HUES64 (cell line): ENCODE data around the gene SLC44A1.
A peak's percentile ranks its signal among the peaks of the same experiment; 100 is the strongest.

Experiments used
- H3K27ac ChIP-seq: 2 replicates; pipeline ENCODE4 v1.7.0; 2013; ENCODE audit warnings: low read depth, low read length, inconsistent platforms
- H3K27me3 ChIP-seq: 2 replicates; pipeline ENCODE4 v1.6.1; 2013; ENCODE audit warnings: mild to moderate bottlenecking, low read length; ENCODE audit not compliant: insufficient read depth
- H3K36me3 ChIP-seq: 2 replicates; pipeline ENCODE4 v1.6.1; 2013; ENCODE audit warnings: mild to moderate bottlenecking, low read length; ENCODE audit not compliant: insufficient read depth
- H3K4me1 ChIP-seq: 2 replicates; pipeline ENCODE4 v1.6.1; 2013; ENCODE audit warnings: mild to moderate bottlenecking, low read length, moderate library complexity; ENCODE audit not compliant: insufficient read depth
- H3K4me3 ChIP-seq: 2 replicates; pipeline ENCODE4 v1.5.1; 2013; ENCODE audit warnings: mild to moderate bottlenecking, low read length, moderate library complexity
- H3K9ac ChIP-seq: 2 replicates; pipeline ENCODE4 v1.6.1; 2013; ENCODE audit warnings: mild to moderate bottlenecking, low read depth, low read length
- H3K9me3 ChIP-seq: 2 replicates; pipeline ENCODE4 v1.6.1; 2013; ENCODE audit warnings: low read depth, low read length; ENCODE audit not compliant: insufficient read depth
- WGBS: fragments of 150-250, 120-280 bp; methylation state at CpG from one replicate; pipeline ENCODE4 v1.1.7; 2013; ENCODE audit warnings: missing lambda C conversion rate; 5-methylcytosine and 5-hydroxymethylcytosine counted together

SLC44A1 gene

DNA sequence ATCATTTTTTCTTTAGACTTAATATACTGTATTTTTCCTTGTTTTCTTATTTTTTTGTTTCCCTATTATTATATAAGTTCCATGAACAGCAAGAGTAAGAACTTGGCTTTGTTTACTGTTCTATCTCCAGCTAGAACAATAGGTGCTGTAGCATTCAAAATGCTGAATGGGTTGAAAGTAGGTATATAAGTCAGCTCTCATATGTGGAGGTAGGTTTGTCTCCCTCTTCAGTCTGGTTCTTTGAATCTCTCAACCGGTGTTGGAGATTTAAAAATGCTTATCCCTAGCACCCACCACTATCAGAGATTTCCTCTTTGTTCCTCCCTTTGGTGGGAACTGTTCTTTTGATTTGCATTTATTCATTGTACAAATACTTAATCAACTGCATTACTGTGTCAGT lies 115.9 kb downstream of the SLC44A1 start:
- Histone ChIP-seq H3K9ac (no peak overlapping the region), H3K27ac (no peak overlapping the region), H3K4me1 (no peaks in the 10 kb centered on the region), H3K27me3 (no peaks in the 10 kb centered on the region), H3K36me3 (peaks cover 58% of the 10 kb centered on the region), H3K4me3 (no peak overlapping the region), H3K9me3 (no peaks in the 10 kb centered on the region)
- WGBS, result no CpG with 5 or more reads among the region's 1 CpG

DNA sequence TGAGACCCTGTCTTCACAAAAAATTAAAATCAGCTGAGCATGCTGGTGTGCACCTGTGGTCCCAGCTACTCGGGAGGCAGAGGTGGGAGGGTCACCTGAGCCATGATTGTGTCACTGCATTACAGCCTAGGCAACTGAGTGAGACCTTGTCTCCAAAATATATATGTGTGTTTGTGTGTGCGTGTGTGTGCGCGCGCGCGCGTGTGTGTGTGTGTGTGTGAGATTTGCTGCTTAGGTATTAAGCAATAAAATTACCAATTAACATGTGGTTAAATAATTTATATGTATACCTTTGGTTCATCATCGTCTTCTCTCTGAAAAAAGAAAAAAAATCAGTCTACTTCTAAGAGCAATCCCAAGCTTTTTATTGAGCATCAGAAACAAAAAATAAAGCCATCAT lies 117.4 kb downstream of the SLC44A1 start:
- no peaks in the 10 kb centered on the region for H3K9me3 ChIP-seq
- WGBS, result 97% methylated on average over 5 of the region's 9 CpGs
- H3K27me3 ChIP-seq, result no peaks in the 10 kb centered on the region
- no peak overlapping the region for H3K27ac ChIP-seq
- H3K36me3 ChIP-seq, result peaks cover 63% of the 10 kb centered on the region
- no peaks in the 10 kb centered on the region for H3K4me1 ChIP-seq
- no peak overlapping the region for H3K9ac ChIP-seq
- H3K4me3 ChIP-seq, result no peak overlapping the region

DNA sequence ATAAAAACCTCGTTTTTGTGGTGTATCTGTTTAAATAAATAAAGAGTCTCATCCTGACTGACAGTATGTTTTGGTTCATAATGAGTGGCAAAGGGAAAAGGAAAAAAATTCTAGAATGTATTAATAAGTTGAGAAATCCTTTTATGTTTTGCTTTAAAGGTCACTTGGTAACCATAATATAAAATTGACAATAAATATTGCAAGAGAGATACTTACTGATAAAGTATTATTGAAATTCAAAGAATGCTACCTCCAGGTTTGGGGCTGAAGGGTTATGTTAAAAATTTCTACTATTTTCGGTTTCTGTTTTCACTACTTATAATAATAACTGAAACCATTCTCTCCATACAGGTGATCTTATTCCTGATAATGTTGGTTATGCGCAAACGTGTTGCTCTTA lies 118.0 kb downstream of the SLC44A1 start:
- Histone ChIP-seq H3K9me3 (no peaks in the 10 kb centered on the region), H3K4me1 (no peaks in the 10 kb centered on the region), H3K27ac (no peak overlapping the region), H3K36me3 (peaks cover 69% of the 10 kb centered on the region), H3K27me3 (no peaks in the 10 kb centered on the region), H3K4me3 (no peak overlapping the region), H3K9ac (no peak overlapping the region)
- 98% methylated on average over 3 of the region's 4 CpGs for WGBS

DNA sequence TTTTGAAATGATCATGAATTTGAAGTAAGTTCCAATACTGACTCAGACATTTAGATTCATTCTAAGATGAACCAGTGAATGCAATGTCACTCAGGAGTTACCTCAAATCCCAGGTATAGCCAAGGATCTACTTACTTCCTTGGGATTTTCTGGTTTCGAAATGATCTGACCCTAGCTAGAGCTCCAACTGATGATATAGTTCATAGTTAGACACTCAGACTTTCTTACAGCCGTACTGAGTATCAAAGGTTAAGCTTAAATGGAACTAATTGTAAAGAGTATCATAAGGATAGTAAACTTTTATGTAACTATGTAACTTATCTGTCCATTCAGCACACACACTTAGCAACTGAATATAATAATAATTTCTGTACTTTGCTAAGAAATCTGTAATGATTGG lies 119.4 kb downstream of the SLC44A1 start:
- Histone ChIP-seq H3K9me3 (no peaks in the 10 kb centered on the region), H3K9ac (no peak overlapping the region), H3K4me3 (no peak overlapping the region), H3K27me3 (no peaks in the 10 kb centered on the region), H3K4me1 (no peaks in the 10 kb centered on the region), H3K27ac (no peak overlapping the region), H3K36me3 (peaks cover 77% of the 10 kb centered on the region)
- 100% methylated on average over 2 of the region's 2 CpGs for WGBS

DNA sequence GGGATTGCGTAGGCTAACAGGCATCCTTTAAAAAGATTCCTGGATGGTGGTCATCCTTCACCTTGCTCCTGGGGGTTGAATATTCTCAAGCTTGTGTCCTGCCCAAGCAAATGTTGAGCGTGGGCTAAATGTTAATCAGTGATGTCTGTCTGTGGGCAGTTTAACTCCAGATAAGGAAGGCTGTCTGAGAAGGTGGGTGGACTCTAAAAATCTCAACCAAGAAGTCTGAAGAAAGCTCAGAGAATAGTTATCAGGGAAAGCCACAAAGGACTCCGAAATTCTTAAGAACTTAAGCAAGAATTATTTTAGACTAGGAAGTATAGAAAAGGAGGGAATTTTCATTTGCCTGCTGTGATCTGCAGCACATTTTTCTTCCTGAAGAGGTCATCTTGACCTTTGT lies 125.5 kb downstream of the SLC44A1 start:
- Histone ChIP-seq H3K27me3 (no peaks in the 10 kb centered on the region), H3K36me3 (peaks cover 59% of the 10 kb centered on the region), H3K9ac (no peak overlapping the region), H3K4me1 (no peaks in the 10 kb centered on the region), H3K27ac (no peak overlapping the region), H3K9me3 (no peaks in the 10 kb centered on the region), H3K4me3 (no peak overlapping the region)
- WGBS, result 95% methylated on average over 3 of the region's 3 CpGs

DNA sequence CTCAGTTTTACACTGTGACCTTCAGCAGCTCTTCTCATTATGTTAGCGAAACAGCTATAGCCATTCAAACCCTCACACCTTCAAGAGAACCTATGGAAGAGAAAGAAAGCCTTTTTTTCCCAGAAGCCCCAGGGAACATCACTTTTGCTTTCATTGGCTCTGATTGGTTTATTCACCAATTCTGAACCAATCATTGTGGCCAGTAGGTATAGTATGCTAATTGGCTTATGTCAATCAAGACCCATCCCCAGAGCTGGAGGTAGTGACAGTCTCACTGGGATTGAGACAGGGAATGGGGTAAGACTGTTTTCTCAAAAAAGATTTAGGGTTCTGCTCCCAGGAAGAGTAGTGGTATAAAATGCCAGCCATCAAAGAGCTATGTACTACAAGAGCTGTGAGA lies 129.3 kb downstream of the SLC44A1 start:
- H3K27me3 ChIP-seq, result no peaks in the 10 kb centered on the region
- no peak overlapping the region for H3K9ac ChIP-seq
- no peaks in the 10 kb centered on the region for H3K4me1 ChIP-seq
- no peak overlapping the region for H3K27ac ChIP-seq
- H3K9me3 ChIP-seq, result no peaks in the 10 kb centered on the region
- WGBS, result 78% methylated on average over 1 of the region's 1 CpG
- H3K4me3 ChIP-seq, result no peak overlapping the region
- H3K36me3 ChIP-seq, result peaks cover 47% of the 10 kb centered on the region

DNA sequence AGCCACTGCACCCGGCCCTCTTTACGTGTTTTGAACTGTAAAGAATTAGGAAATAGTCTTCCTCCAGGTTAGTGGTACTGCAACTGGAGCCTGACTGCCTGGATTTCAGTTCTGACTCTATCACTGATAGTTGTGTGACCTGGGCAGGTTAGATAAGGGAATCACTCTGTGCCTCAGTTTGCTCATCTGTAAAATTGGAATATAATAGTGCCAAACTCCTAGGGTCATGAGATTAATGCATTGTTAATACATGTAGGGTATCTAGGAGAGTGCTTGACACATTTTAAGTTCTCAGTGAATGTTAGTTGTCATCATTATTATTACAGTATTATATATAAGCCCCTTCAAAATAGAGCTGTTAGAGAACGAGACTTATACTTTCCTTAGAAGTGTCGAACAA lies 130.9 kb downstream of the SLC44A1 start:
- peaks cover 46% of the 10 kb centered on the region for H3K36me3 ChIP-seq
- no peaks in the 10 kb centered on the region for H3K4me1 ChIP-seq
- 95% methylated on average over 2 of the region's 4 CpGs for WGBS
- H3K4me3 ChIP-seq, result no peak overlapping the region
- H3K27ac ChIP-seq, result no peak overlapping the region
- H3K9ac ChIP-seq, result no peak overlapping the region
- H3K27me3 ChIP-seq, result no peaks in the 10 kb centered on the region
- H3K9me3 ChIP-seq, result no peaks in the 10 kb centered on the region

DNA sequence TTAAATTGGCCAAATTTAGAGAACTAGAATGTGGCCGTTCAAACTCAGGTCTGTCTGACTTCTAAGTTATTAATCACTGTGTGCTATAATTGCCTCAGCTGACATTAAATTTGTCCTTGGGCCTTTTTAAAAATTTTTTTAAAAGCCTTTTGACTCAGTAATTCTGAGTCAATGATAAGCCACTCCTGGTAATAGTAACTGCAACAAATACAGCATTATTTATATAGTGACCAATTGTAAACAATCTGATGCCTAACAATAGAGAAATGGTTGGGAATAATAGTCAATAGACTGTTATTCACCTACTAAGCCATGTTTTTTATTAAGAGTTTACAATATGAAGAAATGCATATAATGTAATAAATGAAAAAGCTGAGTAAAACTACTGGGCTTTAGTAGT lies 132.4 kb downstream of the SLC44A1 start:
- Histone ChIP-seq H3K9ac (no peak overlapping the region), H3K27ac (no peak overlapping the region), H3K27me3 (no peaks in the 10 kb centered on the region), H3K9me3 (no peaks in the 10 kb centered on the region), H3K4me1 (no peaks in the 10 kb centered on the region), H3K36me3 (peaks cover 40% of the 10 kb centered on the region), H3K4me3 (no peak overlapping the region)
- WGBS, result 100% methylated on average over 1 of the region's 1 CpG

DNA sequence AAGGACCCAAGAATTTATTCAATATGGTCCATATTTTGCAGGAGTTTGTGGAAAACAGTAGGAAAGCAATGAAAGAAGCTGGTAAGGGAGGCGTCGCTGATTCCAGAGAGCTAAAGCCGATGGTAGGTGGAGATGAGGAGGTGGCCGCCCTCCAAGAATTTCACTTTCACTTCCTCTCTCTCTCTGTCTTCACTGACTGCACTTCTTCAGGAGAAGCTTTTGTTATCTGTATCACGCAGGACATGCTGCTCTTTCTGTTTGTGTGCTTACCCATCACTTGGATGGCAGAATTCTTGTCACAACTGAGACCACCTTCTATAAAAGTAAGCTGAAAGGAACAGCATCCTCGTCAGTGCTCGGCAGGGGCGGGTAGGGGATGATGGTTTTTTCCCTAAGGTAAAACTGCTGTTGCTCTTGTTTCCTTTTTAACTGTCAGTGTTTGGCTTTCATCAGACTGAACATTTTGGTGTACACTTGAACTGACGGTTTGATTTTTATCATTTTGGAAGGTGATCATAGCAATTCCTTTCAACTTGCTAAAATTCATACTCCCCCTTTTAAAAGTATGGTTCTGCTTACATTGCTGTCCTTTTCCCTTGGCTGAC lies 141.0 kb downstream of the SLC44A1 start:
- peaks cover 17% of the 10 kb centered on the region for H3K4me1 ChIP-seq
- H3K9ac ChIP-seq, result no peak overlapping the region
- WGBS, result 88% methylated on average over 9 of the region's 9 CpGs
- no peak overlapping the region for H3K4me3 ChIP-seq
- no peak overlapping the region for H3K27ac ChIP-seq
- no peaks in the 10 kb centered on the region for H3K9me3 ChIP-seq
- no peaks in the 10 kb centered on the region for H3K27me3 ChIP-seq
- peaks cover 29% of the 10 kb centered on the region for H3K36me3 ChIP-seq

DNA sequence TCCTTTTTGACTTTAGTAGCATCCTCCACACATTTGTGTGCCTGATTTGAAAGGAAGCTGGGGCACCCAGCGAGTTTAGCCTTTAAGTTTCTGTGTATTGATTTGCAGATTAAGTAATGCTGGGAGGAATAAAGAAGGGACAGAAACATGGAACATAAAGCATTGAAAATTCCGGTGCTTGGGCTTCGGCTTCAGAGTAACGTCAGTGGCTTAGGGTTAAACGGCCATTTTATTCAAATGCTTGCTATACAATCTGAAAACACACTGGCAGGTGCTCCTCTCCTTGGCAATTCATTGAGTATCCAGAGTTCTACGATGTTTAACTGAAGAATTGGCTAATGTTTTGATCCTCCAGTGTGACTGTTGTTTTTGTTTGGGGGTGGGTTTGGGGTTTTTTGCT lies 145.3 kb downstream of the SLC44A1 start:
- Histone ChIP-seq H3K36me3 (peaks cover 17% of the 10 kb centered on the region), H3K4me1 (peaks cover 42% of the 10 kb centered on the region), H3K9me3 (no peaks in the 10 kb centered on the region), H3K4me3 (no peak overlapping the region), H3K27me3 (no peaks in the 10 kb centered on the region), H3K27ac (peak overlapping the region; percentile 77), H3K9ac (no peak overlapping the region)
- WGBS, result 41% methylated on average over 6 of the region's 6 CpGs

DNA sequence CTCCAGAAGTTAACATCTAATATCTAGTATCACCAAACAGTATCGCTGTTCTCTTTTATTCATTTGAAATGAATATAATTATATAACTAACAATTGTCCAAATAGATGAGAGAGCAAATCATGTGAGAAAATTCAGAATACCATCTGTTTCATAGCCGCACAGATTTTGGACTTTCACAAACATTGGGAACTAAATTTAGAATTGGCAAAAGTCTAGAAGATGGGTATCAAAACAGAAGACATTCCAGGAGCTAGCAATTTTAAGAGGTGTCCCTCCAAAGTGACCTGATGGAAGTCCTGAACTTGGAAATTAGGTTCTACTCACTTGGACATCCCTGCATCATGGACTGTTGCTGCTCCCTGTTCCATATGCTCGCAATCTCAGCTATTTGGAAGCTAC lies 146.4 kb downstream of the SLC44A1 start:
- H3K4me1 ChIP-seq, result peaks cover 45% of the 10 kb centered on the region
- H3K27me3 ChIP-seq, result no peaks in the 10 kb centered on the region
- H3K27ac ChIP-seq, result peak overlapping the region; percentile 44; the same call in 1 of the 2 replicates
- H3K9me3 ChIP-seq, result no peaks in the 10 kb centered on the region
- WGBS, result 93% methylated on average over 2 of the region's 3 CpGs
- no peak overlapping the region for H3K4me3 ChIP-seq
- peaks cover 6% of the 10 kb centered on the region for H3K36me3 ChIP-seq
- no peak overlapping the region for H3K9ac ChIP-seq

DNA sequence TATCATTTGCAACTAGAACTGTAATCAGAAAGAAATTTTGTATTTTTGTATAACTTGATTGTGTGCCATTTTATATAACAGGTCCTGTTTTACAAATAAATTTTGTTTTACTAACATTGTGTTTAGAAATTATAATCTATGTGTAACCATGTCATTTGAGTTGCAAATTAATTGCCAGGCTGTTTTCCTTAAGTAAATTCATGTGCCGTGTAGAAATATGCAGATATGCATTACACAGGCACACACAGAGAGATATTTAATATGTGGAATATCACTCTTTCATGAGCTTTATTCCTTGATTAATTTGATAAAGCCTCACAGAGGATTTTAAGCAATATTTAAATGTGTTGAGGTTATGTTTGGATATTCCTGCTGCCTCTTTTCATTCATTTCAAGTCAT lies 146.8 kb downstream of the SLC44A1 start:
- H3K36me3 ChIP-seq, result peaks cover 2% of the 10 kb centered on the region
- no peak overlapping the region; the same call in 1 of the 2 replicates for H3K27ac ChIP-seq
- no peak overlapping the region for H3K4me3 ChIP-seq
- WGBS, result 100% methylated on average over 1 of the region's 1 CpG
- H3K9me3 ChIP-seq, result no peaks in the 10 kb centered on the region
- no peaks in the 10 kb centered on the region for H3K27me3 ChIP-seq
- no peak overlapping the region for H3K9ac ChIP-seq
- H3K4me1 ChIP-seq, result peaks cover 45% of the 10 kb centered on the region
